Hepatocyte (in vitro differentiated cells): ENCODE results near the gene TUB. TPM values are rescaled to one million over a fixed set of nuclear protein-coding genes. Genes with fewer than 3 reads are reported as not detected.

Source experiments
- DNase-seq: peaks from one replicate; pipeline ENCODE4 v3.0.0-alpha.2; 2016; ENCODE audit warnings: low spot score
- H2AFZ ChIP-seq: fragments of 200-600 bp; sonication (generic); 2 replicates; pipeline ENCODE4 v1.6.0; 2016; ENCODE audit warnings: antibody characterized with exemption, mild to moderate bottlenecking
- H3K27ac ChIP-seq: fragments of 200-600 bp; sonication (generic); 2 replicates; pipeline ENCODE4 v1.5.1; 2016; ENCODE audit warnings: mild to moderate bottlenecking
- H3K27me3 ChIP-seq: fragments of 200-600 bp; sonication (generic); 2 replicates; pipeline ENCODE4 v1.6.1; 2016
- H3K36me3 ChIP-seq: fragments of 200-600 bp; sonication (generic); replicated peaks from 2 replicates; pipeline ENCODE4 v1.5.1; 2016; ENCODE audit warnings: low read depth; ENCODE audit not compliant: insufficient read depth
- H3K4me1 ChIP-seq: fragments of 200-600 bp; sonication (generic); 2 replicates; pipeline ENCODE4 v1.5.1; 2016; ENCODE audit warnings: mild to moderate bottlenecking, moderate library complexity; ENCODE audit not compliant: insufficient read depth
- H3K4me2 ChIP-seq: fragments of 200-600 bp; sonication (generic); 2 replicates; pipeline ENCODE4 v1.6.0; 2016
- H3K4me3 ChIP-seq: fragments of 200-600 bp; sonication (generic); 2 replicates; pipeline ENCODE4 v1.5.1; 2016; ENCODE audit warnings: mild to moderate bottlenecking
- H3K79me2 ChIP-seq: fragments of 200-600 bp; sonication (generic); 2 replicates; pipeline ENCODE4 v1.6.0; 2017; ENCODE audit warnings: mild to moderate bottlenecking
- H3K9me2 ChIP-seq: fragments of 200-600 bp; sonication (generic); replicated peaks from 2 replicates; pipeline ENCODE4 v1.6.0; 2017; ENCODE audit warnings: mild to moderate bottlenecking; ENCODE audit not compliant: insufficient read depth
- H3K9me3 ChIP-seq: fragments of 200-600 bp; sonication (generic); 2 replicates; pipeline ENCODE4 v1.5.1; 2016; ENCODE audit warnings: low read depth, mild to moderate bottlenecking
- H4K20me1 ChIP-seq: fragments of 200-600 bp; sonication (generic); 2 replicates; pipeline ENCODE4 v1.6.0; 2016; ENCODE audit warnings: mild to moderate bottlenecking; ENCODE audit not compliant: insufficient read depth, poor library complexity, severe bottlenecking
- EZH2 ChIP-seq: fragments of 200-600 bp; sonication (generic); IDR thresholded peaks from 2 replicates; pipeline ENCODE4 v1.6.1; 2016; ENCODE audit warnings: antibody characterized with exemption, mild to moderate bottlenecking, borderline replicate concordance
- EZH2phosphoT487 ChIP-seq: fragments of 200-600 bp; sonication (generic); IDR thresholded peaks from one replicate; pipeline ENCODE4 v1.6.1; 2018; ENCODE audit warnings: antibody characterized with exemption, mild to moderate bottlenecking, low read depth, moderate library complexity; ENCODE audit not compliant: unreplicated experiment, severe bottlenecking
- WGBS: methylation state at CpG from one replicate; pipeline ENCODE4 v1.1.6; 2016; ENCODE audit warnings: low lambda C conversion rate; ENCODE audit errors: missing lambda C conversion rate; 5-methylcytosine and 5-hydroxymethylcytosine counted together
- polyA plus RNA-seq: library from polyadenylated mRNA; unstranded; fragments of >200 nt; fragmentation: Nextera tagmentation; extraction: Ambion mirVana; gene quantifications from 2 replicates; pipeline ENCODE4 v1.2.1, GENCODE V29; 2016
- total RNA-seq: library from RNA; depleted of rRNA; stranded (reverse); fragments of >200 nt; gene quantifications from 2 replicates; pipeline ENCODE4 v1.2.3, GENCODE V29; 2014
- TF ChIP-seq, protein P1 (sequence below): fragments of 200-600 bp; sonication (generic); IDR thresholded peaks from 2 replicates; pipeline ENCODE4 v1.5.1; 2016; ENCODE audit warnings: antibody characterized with exemption, mild to moderate bottlenecking; ENCODE audit not compliant: poor library complexity

TUB gene
- total and polyA plus RNA-seq, 2 experiments from 2014 or later: 5.0 to 18.7 TPM

DNA sequence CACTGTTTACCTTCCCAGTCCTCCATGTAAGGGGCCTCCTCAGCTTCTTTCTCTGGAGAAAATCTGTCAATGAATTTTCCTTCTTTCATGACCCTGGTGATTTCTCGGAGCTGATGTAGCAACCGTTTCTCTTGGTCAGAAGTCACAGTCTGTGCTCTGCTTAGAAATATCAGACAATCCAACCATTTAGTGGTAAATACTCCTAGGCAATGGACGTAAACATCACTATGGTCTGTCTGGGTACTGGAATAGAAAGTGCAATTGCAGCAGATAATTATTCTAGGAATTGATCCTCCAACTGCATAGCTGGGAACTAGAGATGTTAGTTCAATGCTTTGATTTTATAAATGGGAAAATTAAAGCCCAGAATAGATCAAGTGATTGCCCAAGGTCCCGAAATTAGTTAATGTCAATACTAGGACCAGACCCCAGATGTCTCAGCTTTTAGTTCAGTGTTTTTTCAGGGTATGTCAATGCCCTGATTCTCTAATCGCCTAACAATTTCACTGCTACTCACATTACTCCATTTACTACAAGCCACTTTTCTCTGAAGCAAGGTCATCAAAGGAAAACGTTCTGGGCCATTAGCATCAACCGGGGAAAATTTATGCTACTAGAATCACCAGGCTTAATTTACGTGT, 45.8 kb downstream of the TUB start:
- Histone ChIP-seq H3K27me3 (no peaks in the 10 kb centered on the region), H4K20me1 (no peaks in the 10 kb centered on the region), H3K4me1 (no peaks in the 10 kb centered on the region), H3K4me3 (no peak overlapping the region), H3K79me2 (no peaks in the 10 kb centered on the region), H3K4me2 (no peak overlapping the region), H2AFZ (no peak overlapping the region), H3K36me3 (no peaks in the 10 kb centered on the region), H3K27ac (no peak overlapping the region), H3K9me2 (no peaks in the 10 kb centered on the region), H3K9me3 (no peaks in the 10 kb centered on the region)
- no peak for TF ChIP-seq EZH2phosphoT487
- no peak for TF ChIP-seq EZH2
- TF ChIP-seq, protein P1, sequence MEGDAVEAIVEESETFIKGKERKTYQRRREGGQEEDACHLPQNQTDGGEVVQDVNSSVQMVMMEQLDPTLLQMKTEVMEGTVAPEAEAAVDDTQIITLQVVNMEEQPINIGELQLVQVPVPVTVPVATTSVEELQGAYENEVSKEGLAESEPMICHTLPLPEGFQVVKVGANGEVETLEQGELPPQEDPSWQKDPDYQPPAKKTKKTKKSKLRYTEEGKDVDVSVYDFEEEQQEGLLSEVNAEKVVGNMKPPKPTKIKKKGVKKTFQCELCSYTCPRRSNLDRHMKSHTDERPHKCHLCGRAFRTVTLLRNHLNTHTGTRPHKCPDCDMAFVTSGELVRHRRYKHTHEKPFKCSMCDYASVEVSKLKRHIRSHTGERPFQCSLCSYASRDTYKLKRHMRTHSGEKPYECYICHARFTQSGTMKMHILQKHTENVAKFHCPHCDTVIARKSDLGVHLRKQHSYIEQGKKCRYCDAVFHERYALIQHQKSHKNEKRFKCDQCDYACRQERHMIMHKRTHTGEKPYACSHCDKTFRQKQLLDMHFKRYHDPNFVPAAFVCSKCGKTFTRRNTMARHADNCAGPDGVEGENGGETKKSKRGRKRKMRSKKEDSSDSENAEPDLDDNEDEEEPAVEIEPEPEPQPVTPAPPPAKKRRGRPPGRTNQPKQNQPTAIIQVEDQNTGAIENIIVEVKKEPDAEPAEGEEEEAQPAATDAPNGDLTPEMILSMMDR: no peak
- 60% methylated on average over 8 of the region's 8 CpGs for WGBS
- no peak for DNase-seq

DNA sequence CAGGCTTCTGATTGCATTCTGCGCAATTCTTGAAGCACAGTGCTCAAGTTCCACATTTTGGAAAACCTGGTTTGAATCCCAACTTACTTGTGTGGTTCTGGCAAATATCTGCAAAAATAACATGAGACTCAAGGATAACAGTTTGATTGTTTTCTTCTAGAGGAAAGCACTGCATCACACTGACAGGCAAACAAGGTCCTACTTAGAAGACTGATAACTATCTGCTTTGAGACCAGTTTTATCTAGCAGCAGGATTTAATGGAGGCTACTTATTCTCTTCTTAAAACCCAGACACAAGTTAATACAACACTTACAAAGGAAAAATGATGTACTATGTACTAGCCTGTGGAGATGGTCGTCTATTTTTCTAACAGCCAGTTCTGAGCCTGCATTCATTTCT, 46.4 kb downstream of the TUB start:
- DNase-seq: no peak

DNA sequence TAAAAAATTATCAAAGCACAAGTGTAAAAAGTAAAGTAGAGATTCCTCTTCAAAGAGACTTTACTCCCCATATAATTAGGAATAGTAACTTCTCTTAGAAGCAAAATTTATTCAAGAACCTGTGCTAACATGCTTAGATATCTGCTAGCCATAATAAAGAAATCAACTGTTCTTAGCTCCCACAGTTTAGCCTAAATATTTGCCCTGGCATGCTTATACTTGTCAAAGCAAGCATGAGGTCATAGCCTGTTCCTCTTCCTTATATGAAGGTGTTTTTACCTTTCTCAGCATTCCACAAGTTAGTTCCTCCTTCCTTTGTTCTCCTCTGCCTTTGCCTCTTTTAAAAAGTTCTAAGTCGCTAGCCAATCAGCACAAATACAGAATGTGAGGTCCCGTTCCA, 57.5 kb downstream of the TUB start:
- Histone ChIP-seq H3K36me3 (no peaks in the 10 kb centered on the region), H3K4me1 (no peaks in the 10 kb centered on the region), H3K9me3 (no peaks in the 10 kb centered on the region), H3K4me3 (no peak overlapping the region), H3K27me3 (no peaks in the 10 kb centered on the region), H3K27ac (no peak overlapping the region), H3K4me2 (no peak overlapping the region), H3K79me2 (no peaks in the 10 kb centered on the region), H4K20me1 (no peaks in the 10 kb centered on the region), H3K9me2 (no peaks in the 10 kb centered on the region), H2AFZ (no peak overlapping the region)
- no peak for TF ChIP-seq EZH2
- no peak for TF ChIP-seq EZH2phosphoT487
- TF ChIP-seq, protein P1: no peak
- DNase-seq: no peak
- 90% methylated on average over 2 of the region's 2 CpGs for WGBS

More for the DNA sequence above, 46.4 kb downstream of the TUB start:
- Histone ChIP-seq H3K4me1 (no peaks in the 10 kb centered on the region), H3K9me2 (no peaks in the 10 kb centered on the region), H3K27ac (no peak overlapping the region), H2AFZ (no peak overlapping the region), H3K79me2 (no peaks in the 10 kb centered on the region), H3K4me3 (no peak overlapping the region), H3K36me3 (no peaks in the 10 kb centered on the region), H3K27me3 (no peaks in the 10 kb centered on the region), H3K9me3 (no peaks in the 10 kb centered on the region), H4K20me1 (no peaks in the 10 kb centered on the region), H3K4me2 (no peak overlapping the region)
- TF ChIP-seq EZH2: no peak
- TF ChIP-seq, protein P1: no peak
- TF ChIP-seq EZH2phosphoT487: no peak
- WGBS: 55% methylated on average over 2 of the region's 2 CpGs
